GM19372 (cell line): ENCODE data around the gene MORF4L1.
"Not testable (repeated sequence)": the region's sequence is repeated elsewhere in the genome, so short reads cannot be mapped to it uniquely, and the experiment has no call there.

Experiments
- ATAC-seq: cut with Tn5 transposase; IDR thresholded peaks from one replicate; pipeline ENCODE4 v1.9.1; 2021; ENCODE audit warnings: mild to moderate bottlenecking, low read depth, moderate library complexity; ENCODE audit not compliant: unreplicated experiment

Gene MORF4L1

GRCh38 chr15:78923480-78924360 is 51.0 kb downstream of the MORF4L1 start:
- ATAC-seq: no peak

DNA sequence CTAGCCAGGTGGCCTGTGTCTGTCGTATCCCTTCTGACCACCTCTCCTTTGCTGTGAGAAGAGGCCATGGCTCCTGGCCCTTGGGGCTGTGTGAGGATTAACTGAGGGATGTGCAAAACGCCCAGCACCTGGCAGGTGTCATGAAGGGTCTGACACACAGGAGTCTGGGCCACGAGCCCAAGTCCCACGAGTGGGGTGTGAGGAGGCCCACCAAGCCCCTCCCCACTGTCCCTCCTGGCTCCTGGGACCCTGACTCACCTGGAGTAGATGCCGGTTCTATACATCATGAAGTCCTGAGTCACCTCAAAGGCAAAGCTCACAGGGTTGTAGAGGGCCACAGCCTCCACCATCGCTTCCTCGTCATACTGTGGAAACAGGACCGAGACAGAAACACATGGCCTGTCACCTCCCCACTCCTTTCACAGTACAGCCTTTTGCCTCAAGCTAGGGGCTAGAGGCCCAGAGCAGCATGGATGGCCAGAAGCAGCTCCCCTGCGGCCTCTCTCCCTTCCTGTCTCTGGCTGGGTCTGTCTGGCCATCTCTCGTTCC is 52.5 kb downstream of the MORF4L1 start:
- ATAC-seq: no peak

- no peak for ATAC-seq
Observed at GRCh38 chr15:78925956-78926743, 53.5 kb downstream of the MORF4L1 start.

- no peak for ATAC-seq
Observed at GRCh38 chr15:78927077-78927790, 54.5 kb downstream of the MORF4L1 start.

- not testable (repeated sequence) for ATAC-seq
Observed at GRCh38 chr15:78928176-78928575, 55.5 kb downstream of the MORF4L1 start.

DNA sequence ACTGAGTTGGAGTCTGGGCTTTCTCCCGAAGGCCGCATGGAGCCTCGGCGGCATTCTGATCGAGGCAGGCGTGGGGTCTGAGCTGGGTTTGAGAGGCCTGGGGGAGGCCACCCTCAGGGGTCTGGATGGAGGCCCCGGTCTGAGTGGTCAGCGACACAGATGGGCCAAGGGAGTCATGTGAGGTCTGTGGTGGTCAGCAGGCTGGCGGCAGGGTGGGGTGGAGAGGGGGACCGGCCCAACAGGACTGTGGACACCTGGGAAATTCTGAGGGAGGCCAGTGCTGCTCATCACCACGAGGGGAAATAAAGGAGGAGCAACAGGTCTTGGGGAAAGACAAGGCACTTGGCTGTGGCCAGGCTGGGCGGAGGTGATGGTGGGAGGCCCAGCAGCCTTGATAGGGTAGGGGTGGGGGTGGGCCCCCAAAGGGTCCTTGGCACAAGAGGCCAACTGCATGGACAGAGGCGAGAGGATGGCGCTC is 56.0 kb downstream of the MORF4L1 start:
- no peak for ATAC-seq

DNA sequence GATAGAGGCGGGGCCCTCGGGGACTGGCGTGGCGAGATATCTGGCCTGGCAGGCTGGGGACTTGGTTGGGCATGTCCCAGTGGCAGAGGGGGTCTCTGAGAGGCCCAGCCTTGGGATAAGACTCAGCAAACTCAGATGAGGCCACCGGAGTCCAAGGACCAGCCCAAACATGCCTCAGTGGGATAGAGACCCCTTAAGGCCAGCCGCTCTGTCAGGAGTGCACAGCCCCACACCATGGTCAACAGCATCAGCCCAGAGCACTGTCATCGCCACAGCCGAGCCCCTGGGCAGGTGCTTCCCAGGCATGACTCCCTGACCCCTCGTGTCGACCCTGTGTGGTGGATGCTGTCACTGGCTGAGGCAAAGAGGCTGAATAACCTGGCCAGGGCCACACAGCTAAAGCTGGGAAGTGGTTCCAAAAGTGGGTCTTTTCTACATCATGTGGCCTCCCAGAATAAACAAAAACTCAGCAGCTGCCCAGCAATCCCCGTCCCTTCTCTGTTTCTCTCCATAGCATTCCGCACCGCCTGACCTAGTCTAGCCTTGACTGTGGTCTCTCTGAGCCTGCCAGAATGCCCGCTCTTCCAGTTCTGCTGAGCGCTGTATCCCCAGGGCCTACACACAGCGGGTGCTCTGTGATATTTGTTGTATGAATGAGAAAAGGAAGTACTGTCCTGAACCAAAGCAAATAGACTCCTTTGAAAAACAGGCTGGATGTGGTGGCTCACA is 57.0 kb downstream of the MORF4L1 start:
- ATAC-seq: no peak

GRCh38 chr15:78930577-78931388 is 58.1 kb downstream of the MORF4L1 start:
- no peak for ATAC-seq

DNA sequence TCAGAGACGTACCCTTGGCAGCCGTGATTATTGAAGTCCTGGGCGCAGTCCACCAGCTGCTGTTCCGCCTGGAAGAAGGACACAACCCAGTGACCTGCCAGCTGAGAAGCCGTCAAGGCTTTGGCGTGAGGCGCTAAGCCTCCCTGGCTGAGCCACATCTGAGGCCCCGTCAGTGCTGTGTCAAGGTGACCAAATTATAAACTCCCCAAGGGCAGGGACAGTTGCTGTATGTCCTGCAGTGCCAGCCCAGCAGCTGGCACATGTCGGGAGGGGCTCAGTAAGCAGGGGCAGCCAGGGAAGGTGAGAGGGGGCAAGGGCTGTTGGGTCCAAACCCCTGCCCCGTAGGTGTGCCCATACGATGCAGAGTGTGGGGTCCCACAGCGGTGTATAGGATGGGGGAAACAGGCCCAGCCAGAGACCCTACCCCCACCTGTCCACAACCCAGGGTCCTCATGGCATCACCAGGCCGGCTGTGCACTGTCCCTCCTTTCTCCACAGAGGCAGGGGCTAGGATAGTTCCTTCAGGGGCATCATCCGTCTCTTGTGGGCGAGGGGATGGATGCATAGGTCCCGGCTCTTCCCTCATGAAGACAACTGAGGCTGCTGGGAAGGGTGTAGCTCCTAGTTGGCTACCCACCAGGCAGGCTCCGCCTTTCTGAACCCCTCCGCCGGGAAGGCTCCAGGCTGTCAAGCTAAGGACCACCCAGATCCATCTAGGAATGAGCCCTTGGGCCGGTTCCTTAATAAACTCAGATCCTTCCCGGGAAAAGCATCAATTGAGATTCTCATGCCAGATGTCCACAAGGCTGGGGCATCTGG is 59.0 kb downstream of the MORF4L1 start:
- ATAC-seq: no peak

GRCh38 chr15:78932258-78932808 is 59.6 kb downstream of the MORF4L1 start:
- ATAC-seq: no peak

- no peak for ATAC-seq
Observed at GRCh38 chr15:78933187-78933822, 60.6 kb downstream of the MORF4L1 start.

GRCh38 chr15:78933823-78934654 is 61.3 kb downstream of the MORF4L1 start:
- no peak for ATAC-seq

GRCh38 chr15:78934655-78935023 is 61.9 kb downstream of the MORF4L1 start:
- no peak for ATAC-seq

DNA sequence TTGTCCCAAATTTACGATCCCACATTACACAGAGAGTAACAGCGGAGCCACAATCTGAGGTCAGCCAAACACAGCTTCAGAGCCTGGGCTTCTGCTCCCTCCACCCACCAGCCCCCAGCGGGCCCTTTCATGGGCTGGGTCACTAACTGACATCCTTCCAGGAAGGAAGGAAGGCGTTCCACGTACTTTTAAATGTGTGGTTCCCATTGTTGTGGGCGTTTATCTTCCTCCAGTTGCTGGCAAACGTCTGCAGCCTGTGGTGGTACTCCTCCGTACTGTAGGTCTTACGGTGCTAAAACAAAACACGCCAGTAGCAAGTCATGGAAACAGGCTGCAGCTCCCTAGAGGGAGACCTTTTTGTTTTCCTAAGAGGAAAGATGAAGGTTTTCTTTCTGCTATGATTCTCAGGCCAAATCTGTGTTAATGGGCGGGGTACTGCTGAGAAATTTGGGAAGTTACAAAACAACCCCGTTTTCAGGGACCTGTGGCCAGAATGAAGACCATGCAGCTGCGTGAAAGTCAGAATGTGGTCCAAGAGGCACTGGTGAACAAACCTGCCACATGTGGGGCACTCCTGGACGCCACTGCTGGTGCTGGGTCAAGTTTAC is 64.5 kb downstream of the MORF4L1 start:
- no peak for ATAC-seq

- peak; percentile 53 for ATAC-seq
Observed at GRCh38 chr15:78938658-78939488, 66.2 kb downstream of the MORF4L1 start.
